Common myeloid progenitor, CD34-positive (primary cell): ENCODE data around the gene FAR2.

Experiments used
- CTCF ChIA-PET: fragments of 350-600 bp; sonication (Branson Sonifier 250); formaldehyde crosslinking; loops from one replicate; lab custom pipeline; 2021; ENCODE audit warnings: antibody characterized with exemption; lab: Charles Lee
- POLR2A ChIA-PET: fragments of 350-600 bp; sonication (Branson Sonifier 250); formaldehyde crosslinking; loops from one replicate; lab custom pipeline; 2021; ENCODE audit warnings: antibody characterized with exemption; lab: Charles Lee
- DNase-seq, 3 donors: peaks; one replicate each; pipeline versions ENCODE4 v3.0.0 to v3.0.0-alpha.2; 2013
- H3K27ac ChIP-seq, 2 experiments: 1 replicate in 1 of 2; 2 replicates in 1 of 2; pipeline ENCODE4 v1.7.0; 2013; ENCODE audit warnings: inconsistent platforms in 2 of 2, low read length in 2 of 2, mild to moderate bottlenecking in 2 of 2, low read depth in 1 of 2, moderate library complexity in 1 of 2; ENCODE audit not compliant: severe bottlenecking in 2 of 2, insufficient read depth in 1 of 2, poor library complexity in 1 of 2
- H3K27me3 ChIP-seq, 5 experiments: replicated peaks in 2 of 5; 1 replicate in 3 of 5; 2 replicates in 2 of 5; pipeline versions ENCODE4 v1.6.1 to v1.7.0; 2013; ENCODE audit warnings: low read length in 4 of 5, mild to moderate bottlenecking in 2 of 5, moderate library complexity in 2 of 5, inconsistent platforms in 1 of 5; ENCODE audit not compliant: insufficient read depth in 5 of 5, control insufficient read depth in 4 of 5
- H3K36me3 ChIP-seq, 4 experiments: 1 replicate in 2 of 4; 2 replicates in 2 of 4; pipeline versions ENCODE4 v1.6.1 to v1.7.0; 2013; ENCODE audit warnings: low read length in 3 of 4, control low read depth in 1 of 4, mild to moderate bottlenecking in 1 of 4; ENCODE audit not compliant: control insufficient read depth in 4 of 4, insufficient read depth in 4 of 4
- H3K4me1 ChIP-seq, 4 experiments: 1 replicate in 3 of 4; 2 replicates in 1 of 4; pipeline versions ENCODE4 v1.6.1 to v1.7.1; 2013; ENCODE audit warnings: low read length in 3 of 4, mild to moderate bottlenecking in 3 of 4, control low read depth in 1 of 4, inconsistent platforms in 1 of 4, moderate library complexity in 1 of 4; ENCODE audit not compliant: control insufficient read depth in 4 of 4, insufficient read depth in 4 of 4; ENCODE audit errors: control extremely low read depth in 1 of 4
- H3K4me3 ChIP-seq, 7 experiments: 1 replicate in 4 of 7; 2 replicates in 3 of 7; pipeline versions ENCODE4 v1.5.1 to v1.7.0; 2013; ENCODE audit warnings: mild to moderate bottlenecking in 7 of 7, low read length in 6 of 7, moderate library complexity in 6 of 7, inconsistent platforms in 2 of 7, low read depth in 2 of 7, control low read depth in 1 of 7; ENCODE audit not compliant: insufficient read depth in 4 of 7, control insufficient read depth in 1 of 7; ENCODE audit errors: extremely low read depth in 1 of 7
- H3K9me3 ChIP-seq, 5 experiments: 1 replicate in 4 of 5; 2 replicates in 1 of 5; pipeline versions ENCODE4 v1.6.1 to v1.7.1; 2013; ENCODE audit warnings: low read length in 4 of 5, mild to moderate bottlenecking in 2 of 5, inconsistent platforms in 1 of 5, low read depth in 1 of 5, moderate library complexity in 1 of 5; ENCODE audit not compliant: control insufficient read depth in 4 of 5, insufficient read depth in 2 of 5; ENCODE audit errors: control extremely low read depth in 1 of 5
- WGBS: methylation state at CpG from one replicate; pipeline ENCODE4 v1.1.5; 2013; ENCODE audit not compliant: insufficient coverage; 5-methylcytosine and 5-hydroxymethylcytosine counted together

Gene FAR2

DNA sequence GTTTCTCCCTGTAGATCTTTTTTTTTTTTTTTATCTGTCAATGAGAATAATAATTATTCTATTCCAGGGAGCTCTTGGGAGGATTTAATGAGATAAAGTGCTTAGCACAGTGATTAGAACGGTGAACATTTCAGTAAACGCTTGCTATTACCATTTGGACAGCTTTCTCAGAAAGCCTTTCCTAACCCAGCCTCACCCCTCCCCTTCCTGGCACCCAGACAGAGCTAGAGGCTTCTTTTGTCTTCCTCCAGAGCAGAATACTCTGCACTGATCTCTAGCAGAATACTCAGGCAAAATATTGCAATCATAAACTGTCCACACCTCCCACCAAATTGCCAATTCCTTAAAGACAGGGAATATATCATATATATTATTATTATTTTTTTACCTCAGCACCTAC is 165.3 kb downstream of the FAR2 start:
- H3K4me3 ChIP-seq: peak overlapping the region in 1 of 7 experiments; percentile 43
- H3K4me1 ChIP-seq: peaks cover 2 to 53% (median 19%) of the 10 kb centered on the region in 4 experiments
- no peak for DNase-seq
- POLR2A ChIA-PET: interaction anchor here (0.6 to 0.9 kb wide), 2 partner anchors 61 to 70 kb away, joined by 3 to 5 read pairs; no protein-coding TSS in a partner anchor
- H3K9me3 ChIP-seq: no peaks in the 10 kb centered on the region
- 0% methylated on average over 2 of the region's 2 CpGs for WGBS
- H3K36me3 ChIP-seq: peaks cover 5 to 17% (median 12%) of the 10 kb centered on the region in 4 experiments
- H3K27ac ChIP-seq: peak overlapping the region in 1 of 2 experiments; percentile 21
- CTCF ChIA-PET: interaction anchor here (0.6 to 2.5 kb wide), 10 partner anchors 8 to 291 kb away, joined by 3 to 15 read pairs (median 4); no protein-coding TSS in a partner anchor
- no peaks in the 10 kb centered on the region for H3K27me3 ChIP-seq

DNA sequence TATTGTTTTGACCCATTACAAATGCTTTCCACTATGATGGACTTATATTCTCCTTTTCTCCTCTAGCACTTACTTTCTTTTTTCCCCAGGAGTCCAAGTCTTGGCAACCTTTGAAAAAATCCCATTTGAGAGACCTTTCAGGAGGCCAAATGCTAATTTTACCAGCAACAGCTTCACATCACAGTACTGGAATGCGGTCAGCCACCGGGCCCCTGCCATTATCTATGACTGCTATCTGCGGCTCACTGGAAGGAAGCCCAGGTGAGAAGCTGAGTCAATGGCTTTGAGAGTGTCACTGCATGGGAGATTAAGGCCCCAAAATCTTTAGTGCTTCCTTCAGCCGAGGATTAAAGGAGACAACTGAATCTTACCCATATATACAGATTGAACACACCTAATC is 167.7 kb downstream of the FAR2 start:
- no peaks in the 10 kb centered on the region for H3K27me3 ChIP-seq
- H3K4me1 ChIP-seq: peaks cover 2 to 42% (median 19%) of the 10 kb centered on the region in 4 experiments
- H3K27ac ChIP-seq: peak overlapping the region in 1 of 2 experiments; percentile 64
- ChIA-PET CTCF (interaction anchor here (1.0 to 4.5 kb wide), 25 partner anchors 8 to 1584 kb away, joined by 3 to 67 read pairs (median 5); no protein-coding TSS in a partner anchor), POLR2A (interaction anchor here (0.6 to 1.3 kb wide), 2 partner anchors 17 to 168 kb away, joined by 3 read pairs; no protein-coding TSS in a partner anchor)
- peak; percentile 23 to 53 (median 43) for DNase-seq
- WGBS: 54% methylated on average over 3 of the region's 4 CpGs
- no peaks in the 10 kb centered on the region for H3K9me3 ChIP-seq
- peak overlapping the region in 5 of 7 experiments; percentile 12 to 65 (median 33) for H3K4me3 ChIP-seq
- H3K36me3 ChIP-seq: peaks cover 5 to 19% (median 14%) of the 10 kb centered on the region in 4 experiments

DNA sequence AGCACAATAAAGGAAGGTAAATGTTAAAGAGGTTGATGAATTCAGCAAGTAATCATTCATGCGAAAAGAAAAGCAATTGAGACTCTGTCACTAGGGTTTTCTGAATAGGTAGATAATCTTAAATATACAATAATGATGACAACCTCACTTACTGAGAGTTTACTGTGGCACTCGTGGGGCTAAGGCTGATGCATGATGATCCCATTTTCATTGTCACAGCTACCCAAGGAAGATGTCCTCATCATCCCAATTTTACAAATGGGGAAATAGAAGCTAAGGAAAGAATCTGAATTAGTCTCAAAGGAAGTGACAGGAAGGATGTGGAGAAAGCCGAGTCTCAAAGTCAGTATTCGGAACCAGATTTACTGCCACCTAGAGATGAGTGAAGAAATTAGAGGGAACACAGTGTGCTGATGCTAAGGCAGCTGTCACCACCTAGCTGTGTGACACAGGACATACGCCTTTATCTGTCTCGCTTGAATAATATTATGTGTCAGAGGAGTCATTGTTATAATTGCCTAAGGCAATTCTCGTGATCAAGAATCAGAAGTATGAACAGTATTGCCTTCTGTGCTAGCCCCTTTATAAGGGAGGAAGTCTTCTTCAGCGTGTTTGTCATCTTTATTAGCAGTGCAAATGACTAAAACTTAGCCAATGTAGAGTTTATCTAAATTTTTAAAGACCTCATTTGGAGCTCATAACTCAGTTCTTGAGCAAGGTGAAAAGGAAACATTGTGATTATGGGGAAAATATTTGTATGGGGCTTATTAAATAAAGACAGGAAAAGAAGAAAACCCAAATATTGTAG is 168.7 kb downstream of the FAR2 start:
- CTCF ChIA-PET: interaction anchor here (0.6 to 4.5 kb wide), 45 partner anchors 9 to 1585 kb away, joined by 3 to 67 read pairs (median 4); partner anchors contain the start of gene ERGIC2

DNA sequence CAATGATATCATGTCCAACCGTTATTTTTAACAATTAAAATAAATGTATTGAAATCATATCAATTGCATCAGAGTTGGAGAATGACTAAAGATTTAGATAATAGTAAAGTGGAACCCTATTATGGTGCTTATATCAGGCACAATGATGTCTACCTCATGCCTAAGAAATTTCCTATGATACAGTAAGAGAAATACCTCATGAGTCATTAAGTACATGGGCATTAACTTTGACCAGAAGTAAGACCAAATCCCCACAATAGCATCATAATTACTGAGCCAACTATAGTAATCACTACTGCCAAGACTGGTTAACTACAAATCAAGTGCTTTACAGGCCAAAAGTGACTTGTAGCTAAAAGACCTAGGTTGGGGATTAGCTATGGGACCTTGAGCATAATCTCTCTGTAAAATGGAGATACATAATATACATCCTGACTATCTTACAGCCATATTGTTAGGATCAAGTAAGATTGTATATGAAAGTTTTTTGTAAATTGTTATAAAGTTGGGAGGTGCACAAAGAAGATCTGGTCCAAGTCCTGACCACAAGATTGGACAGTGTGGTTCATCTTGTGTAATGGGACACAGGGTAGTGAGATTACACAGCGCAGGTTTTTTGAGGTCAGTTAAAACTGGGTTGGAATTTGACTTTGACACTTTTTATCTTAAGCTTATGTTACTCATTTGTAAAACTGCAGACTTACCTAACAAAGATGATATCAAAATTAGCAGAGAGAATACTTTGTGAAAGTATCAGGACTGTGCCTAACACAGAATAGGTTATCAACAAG is 171.4 kb downstream of the FAR2 start:
- ChIA-PET POLR2A (no interaction called here), CTCF (interaction anchor here (1.0 to 3.7 kb wide), 4 partner anchors 10 to 32 kb away, joined by 3 to 37 read pairs (median 6); no protein-coding TSS in a partner anchor)
- Histone ChIP-seq H3K9me3 (peaks cover 0 to 4% (median 0%) of the 10 kb centered on the region in 5 experiments), H3K27ac (no peak overlapping the region), H3K4me1 (peaks cover 2 to 19% (median 7%) of the 10 kb centered on the region in 4 experiments), H3K36me3 (peaks cover 6 to 26% (median 16%) of the 10 kb centered on the region in 4 experiments), H3K27me3 (no peaks in the 10 kb centered on the region), H3K4me3 (no peak overlapping the region)
- WGBS: no CpG with 5 or more reads among the region's 2 CpGs
- no peak for DNase-seq

More for the DNA sequence above, 168.7 kb downstream of the FAR2 start:
- WGBS: 21% methylated on average over 5 of the region's 8 CpGs
- peaks cover 2 to 41% (median 19%) of the 10 kb centered on the region in 4 experiments for H3K4me1 ChIP-seq
- H3K36me3 ChIP-seq: peaks cover 6 to 21% (median 14%) of the 10 kb centered on the region in 4 experiments
- H3K9me3 ChIP-seq: peaks cover 0 to 3% (median 0%) of the 10 kb centered on the region in 5 experiments
- DNase-seq: peak; percentile 86 to 90 (median 87)
- POLR2A ChIA-PET: interaction anchor here (0.7 to 1.3 kb wide), 3 partner anchors 18 to 169 kb away, joined by 3 to 4 read pairs (median 3); partner anchors contain the start of gene FAR2
- peak overlapping the region in 3 of 7 experiments; percentile 20 to 65 (median 43) for H3K4me3 ChIP-seq
- no peak overlapping the region for H3K27ac ChIP-seq
- no peaks in the 10 kb centered on the region for H3K27me3 ChIP-seq

DNA sequence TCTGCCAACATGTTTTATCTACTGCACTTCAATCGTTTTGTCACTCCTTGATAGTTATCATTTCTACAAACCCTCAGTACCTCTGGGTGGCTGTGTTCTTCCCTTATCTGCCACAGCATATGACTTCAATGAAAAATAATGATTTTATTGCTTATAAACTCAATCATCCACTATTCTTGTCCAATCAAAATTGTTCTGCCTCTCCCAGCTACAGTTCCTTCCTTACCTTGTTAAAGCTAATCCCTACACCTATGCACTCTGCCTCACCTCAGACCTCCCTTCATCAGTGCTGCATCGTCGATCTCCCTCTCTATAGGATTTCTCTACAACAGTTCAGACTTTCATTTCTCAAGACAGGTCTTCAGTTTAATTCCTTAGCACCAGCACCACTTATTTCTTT is 173.1 kb downstream of the FAR2 start:
- CTCF ChIA-PET: interaction anchor here (1.2 to 1.6 kb wide), 2 partner anchors 14 to 249 kb away, joined by 5 to 7 read pairs; no protein-coding TSS in a partner anchor
- POLR2A ChIA-PET: no interaction called here
- Histone ChIP-seq H3K36me3 (peaks cover 3 to 26% (median 16%) of the 10 kb centered on the region in 4 experiments), H3K4me1 (peaks cover 0 to 9% (median 1%) of the 10 kb centered on the region in 4 experiments), H3K27me3 (no peaks in the 10 kb centered on the region), H3K4me3 (no peak overlapping the region), H3K27ac (no peak overlapping the region), H3K9me3 (peaks cover 0 to 4% (median 0%) of the 10 kb centered on the region in 5 experiments)
- 90% methylated on average over 3 of the region's 3 CpGs for WGBS
- DNase-seq: no peak

DNA sequence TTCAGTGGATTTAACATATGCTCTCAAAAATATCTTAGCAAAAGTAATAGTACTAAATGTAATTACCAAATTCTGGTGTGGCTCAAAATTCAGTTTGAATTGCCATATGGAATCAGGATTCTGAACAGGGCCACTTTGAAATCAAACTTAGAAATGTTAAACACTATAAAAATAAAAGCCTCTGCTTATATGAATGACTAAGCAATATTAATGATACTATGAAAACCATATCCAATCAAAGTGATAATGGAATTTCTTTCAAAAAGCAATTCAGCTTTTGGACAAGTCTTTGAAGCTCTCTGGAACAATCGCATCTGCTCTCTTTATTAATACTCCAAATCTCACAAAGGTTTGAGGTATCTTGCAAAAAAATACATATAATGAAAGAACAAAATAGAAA is 180.3 kb downstream of the FAR2 start:
- POLR2A ChIA-PET: no interaction called here
- CTCF ChIA-PET: interaction anchor here (1.2 to 1.7 kb wide), 2 partner anchors 8 to 13 kb away, joined by 3 to 7 read pairs; no protein-coding TSS in a partner anchor
- no CpG with 5 or more reads among the region's 1 CpG for WGBS

More for the DNA sequence above, 180.3 kb downstream of the FAR2 start:
- Histone ChIP-seq H3K9me3 (peaks cover 0 to 2% (median 0%) of the 10 kb centered on the region in 5 experiments), H3K4me1 (no peaks in the 10 kb centered on the region), H3K4me3 (no peak overlapping the region), H3K36me3 (peaks cover 6 to 16% (median 10%) of the 10 kb centered on the region in 4 experiments), H3K27me3 (no peaks in the 10 kb centered on the region), H3K27ac (no peak overlapping the region)
- DNase-seq: no peak
